Hepatocyte (in vitro differentiated cells): ENCODE measurements around the gene PTTG1. TPM values are rescaled to one million over a fixed set of nuclear protein-coding genes. Genes with fewer than 3 reads are reported as not detected.

Source experiments
- DNase-seq: peaks from one replicate; pipeline ENCODE4 v3.0.0-alpha.2; 2016; ENCODE audit warnings: low spot score
- H2AFZ ChIP-seq: fragments of 200-600 bp; sonication (generic); 2 replicates; pipeline ENCODE4 v1.6.0; 2016; ENCODE audit warnings: antibody characterized with exemption, mild to moderate bottlenecking
- H3K27ac ChIP-seq: fragments of 200-600 bp; sonication (generic); 2 replicates; pipeline ENCODE4 v1.5.1; 2016; ENCODE audit warnings: mild to moderate bottlenecking
- H3K27me3 ChIP-seq: fragments of 200-600 bp; sonication (generic); 2 replicates; pipeline ENCODE4 v1.6.1; 2016
- H3K36me3 ChIP-seq: fragments of 200-600 bp; sonication (generic); replicated peaks from 2 replicates; pipeline ENCODE4 v1.5.1; 2016; ENCODE audit warnings: low read depth; ENCODE audit not compliant: insufficient read depth
- H3K4me1 ChIP-seq: fragments of 200-600 bp; sonication (generic); 2 replicates; pipeline ENCODE4 v1.5.1; 2016; ENCODE audit warnings: mild to moderate bottlenecking, moderate library complexity; ENCODE audit not compliant: insufficient read depth
- H3K4me2 ChIP-seq: fragments of 200-600 bp; sonication (generic); 2 replicates; pipeline ENCODE4 v1.6.0; 2016
- H3K4me3 ChIP-seq: fragments of 200-600 bp; sonication (generic); 2 replicates; pipeline ENCODE4 v1.5.1; 2016; ENCODE audit warnings: mild to moderate bottlenecking
- H3K79me2 ChIP-seq: fragments of 200-600 bp; sonication (generic); 2 replicates; pipeline ENCODE4 v1.6.0; 2017; ENCODE audit warnings: mild to moderate bottlenecking
- H3K9me2 ChIP-seq: fragments of 200-600 bp; sonication (generic); replicated peaks from 2 replicates; pipeline ENCODE4 v1.6.0; 2017; ENCODE audit warnings: mild to moderate bottlenecking; ENCODE audit not compliant: insufficient read depth
- H3K9me3 ChIP-seq: fragments of 200-600 bp; sonication (generic); 2 replicates; pipeline ENCODE4 v1.5.1; 2016; ENCODE audit warnings: low read depth, mild to moderate bottlenecking
- H4K20me1 ChIP-seq: fragments of 200-600 bp; sonication (generic); 2 replicates; pipeline ENCODE4 v1.6.0; 2016; ENCODE audit warnings: mild to moderate bottlenecking; ENCODE audit not compliant: insufficient read depth, poor library complexity, severe bottlenecking
- CTCF ChIP-seq: fragments of 200-600 bp; sonication (generic); IDR thresholded peaks from 2 replicates; pipeline ENCODE4 v1.5.1; 2016; ENCODE audit warnings: antibody characterized with exemption, mild to moderate bottlenecking; ENCODE audit not compliant: poor library complexity
- EZH2 ChIP-seq: fragments of 200-600 bp; sonication (generic); IDR thresholded peaks from 2 replicates; pipeline ENCODE4 v1.6.1; 2016; ENCODE audit warnings: antibody characterized with exemption, mild to moderate bottlenecking, borderline replicate concordance
- EZH2phosphoT487 ChIP-seq: fragments of 200-600 bp; sonication (generic); IDR thresholded peaks from one replicate; pipeline ENCODE4 v1.6.1; 2018; ENCODE audit warnings: antibody characterized with exemption, mild to moderate bottlenecking, low read depth, moderate library complexity; ENCODE audit not compliant: unreplicated experiment, severe bottlenecking
- WGBS: methylation state at CpG from one replicate; pipeline ENCODE4 v1.1.6; 2016; ENCODE audit warnings: low lambda C conversion rate; ENCODE audit errors: missing lambda C conversion rate; 5-methylcytosine and 5-hydroxymethylcytosine counted together
- polyA plus RNA-seq: library from polyadenylated mRNA; unstranded; fragments of >200 nt; fragmentation: Nextera tagmentation; extraction: Ambion mirVana; gene quantifications from 2 replicates; pipeline ENCODE4 v1.2.1, GENCODE V29; 2016
- total RNA-seq: library from RNA; depleted of rRNA; stranded (reverse); fragments of >200 nt; gene quantifications from 2 replicates; pipeline ENCODE4 v1.2.3, GENCODE V29; 2014

Gene PTTG1
- total and polyA plus RNA-seq, 2 experiments from 2014 or later, result 18.8 to 49.2 TPM

- Histone ChIP-seq H3K4me2 (no peak overlapping the region), H3K79me2 (no peaks in the 10 kb centered on the region), H2AFZ (no peak overlapping the region), H3K9me2 (no peaks in the 10 kb centered on the region), H3K9me3 (no peaks in the 10 kb centered on the region), H3K4me3 (no peak overlapping the region), H3K27ac (no peak overlapping the region), H4K20me1 (no peaks in the 10 kb centered on the region), H3K27me3 (no peaks in the 10 kb centered on the region), H3K36me3 (no peaks in the 10 kb centered on the region), H3K4me1 (no peaks in the 10 kb centered on the region)
- WGBS, result 87% methylated on average over 5 of the region's 5 CpGs
- DNase-seq, result no peak
- TF ChIP-seq CTCF (no peak), EZH2 (no peak), EZH2phosphoT487 (no peak)
These were observed 35.6 kb downstream of the PTTG1 start for GRCh38 chr5:160457252-160457651.

GRCh38 chr5:160458806-160459800 lies 37.4 kb downstream of the PTTG1 start:
- Histone ChIP-seq H3K27me3 (no peaks in the 10 kb centered on the region), H3K79me2 (no peaks in the 10 kb centered on the region), H3K4me3 (no peak overlapping the region), H3K27ac (no peak overlapping the region), H3K4me2 (no peak overlapping the region), H3K4me1 (peaks cover 9% of the 10 kb centered on the region), H3K9me3 (no peaks in the 10 kb centered on the region), H3K36me3 (no peaks in the 10 kb centered on the region), H2AFZ (no peak overlapping the region), H4K20me1 (no peaks in the 10 kb centered on the region), H3K9me2 (no peaks in the 10 kb centered on the region)
- TF ChIP-seq CTCF (no peak), EZH2 (no peak), EZH2phosphoT487 (no peak)
- WGBS, result 93% methylated on average over 8 of the region's 8 CpGs
- no peak for DNase-seq

GRCh38 chr5:160460377-160461049 lies 38.9 kb downstream of the PTTG1 start:
- Histone ChIP-seq H3K4me1 (peaks cover 9% of the 10 kb centered on the region), H3K4me3 (no peak overlapping the region), H3K9me3 (no peaks in the 10 kb centered on the region), H3K36me3 (no peaks in the 10 kb centered on the region), H3K27me3 (no peaks in the 10 kb centered on the region), H3K27ac (no peak overlapping the region), H2AFZ (no peak overlapping the region), H3K4me2 (no peak overlapping the region), H4K20me1 (no peaks in the 10 kb centered on the region), H3K79me2 (no peaks in the 10 kb centered on the region), H3K9me2 (no peaks in the 10 kb centered on the region)
- 74% methylated on average over 4 of the region's 4 CpGs for WGBS
- no peak for DNase-seq
- TF ChIP-seq CTCF, result no peak
- no peak for TF ChIP-seq EZH2phosphoT487
- no peak for TF ChIP-seq EZH2
